ENCODE results near the gene EEF1AKMT3. TPM values are rescaled to one million over a fixed set of nuclear protein-coding genes. Genes with fewer than 3 reads are reported as not detected.
A peak's percentile ranks its signal among the peaks of the same experiment; 100 is the strongest.

EEF1AKMT3 gene
- total RNA-seq, 1 donor from 2014 or later: 6.0 TPM

GRCh38 chr12:57779736-57780135, 7.3 kb downstream of the EEF1AKMT3 start:
- Mint-ChIP-seq H3K4me3 (no peak overlapping the region), H3K9me3 (no peaks in the 10 kb centered on the region), H3K27me3 (no peaks in the 10 kb centered on the region), H3K27ac (no peak overlapping the region), H3K4me1 (ENCODE audit: unreplicated experiment) (peaks cover 7% of the 10 kb centered on the region), H3K36me3 (peaks cover 9% of the 10 kb centered on the region)
- no peak for TF ChIP-seq CTCF (conservative IDR thresholded peaks at IDR 0.05)
- DNase-seq (ENCODE audit: extremely low spot score, unreplicated experiment): no peak

- no peak for DNase-seq (ENCODE audit: extremely low spot score, unreplicated experiment)
- Mint-ChIP-seq H3K36me3 (peaks cover 9% of the 10 kb centered on the region), H3K4me1 (ENCODE audit: unreplicated experiment) (peaks cover 7% of the 10 kb centered on the region), H3K4me3 (no peak overlapping the region), H3K27me3 (no peaks in the 10 kb centered on the region), H3K9me3 (no peaks in the 10 kb centered on the region), H3K27ac (no peak overlapping the region)
- TF ChIP-seq CTCF (conservative IDR thresholded peaks at IDR 0.05): no peak
Observed at GRCh38 chr12:57780284-57780897, 8.0 kb downstream of the EEF1AKMT3 start.

- TF ChIP-seq CTCF (conservative IDR thresholded peaks at IDR 0.05): no peak
- H3K4me3 Mint-ChIP-seq: no peak overlapping the region
- DNase-seq (ENCODE audit: extremely low spot score, unreplicated experiment): no peak
- no peaks in the 10 kb centered on the region for H3K9me3 Mint-ChIP-seq
- peaks cover 7% of the 10 kb centered on the region for H3K4me1 Mint-ChIP-seq (ENCODE audit: unreplicated experiment)
- H3K27ac Mint-ChIP-seq: no peak overlapping the region
- peaks cover 11% of the 10 kb centered on the region for H3K36me3 Mint-ChIP-seq
- H3K27me3 Mint-ChIP-seq: no peaks in the 10 kb centered on the region
Observed at GRCh38 chr12:57781244-57781643, 8.8 kb downstream of the EEF1AKMT3 start.

- DNase-seq (ENCODE audit: extremely low spot score, unreplicated experiment): no peak
- Mint-ChIP-seq H3K4me3 (no peak overlapping the region), H3K27me3 (no peaks in the 10 kb centered on the region), H3K27ac (no peak overlapping the region), H3K36me3 (peaks cover 16% of the 10 kb centered on the region), H3K4me1 (ENCODE audit: unreplicated experiment) (peaks cover 7% of the 10 kb centered on the region), H3K9me3 (no peaks in the 10 kb centered on the region)
- no peak for TF ChIP-seq CTCF (conservative IDR thresholded peaks at IDR 0.05)
Observed at GRCh38 chr12:57781801-57782200, 9.4 kb downstream of the EEF1AKMT3 start.

- Mint-ChIP-seq H3K27me3 (no peaks in the 10 kb centered on the region), H3K9me3 (no peaks in the 10 kb centered on the region), H3K4me1 (ENCODE audit: unreplicated experiment) (peaks cover 7% of the 10 kb centered on the region), H3K27ac (peak overlapping the region; percentile 97), H3K4me3 (peak overlapping the region; percentile 100), H3K36me3 (peaks cover 17% of the 10 kb centered on the region)
- no peak for DNase-seq (ENCODE audit: extremely low spot score, unreplicated experiment)
- no peak for TF ChIP-seq CTCF (conservative IDR thresholded peaks at IDR 0.05)
Observed at GRCh38 chr12:57782243-57782607, 9.8 kb downstream of the EEF1AKMT3 start.
